Measurements from ENCODE around the gene CNDP2. TPM values are rescaled to one million over a fixed set of nuclear protein-coding genes. Genes with fewer than 3 reads are reported as not detected.
"Not testable (repeated sequence)": the region's sequence is repeated elsewhere in the genome, so short reads cannot be mapped to it uniquely, and the experiment has no call there.

The CNDP2 gene
- total and polyA plus RNA-seq, 4 donors, result 26.7 to 99.2 (median 74.2) TPM

GRCh38 chr18:74551452-74551851, 55.3 kb downstream of the CNDP2 start:
- Histone ChIP-seq H3K4me1 (ENCODE audit: control insufficient read depth in 1 of 2, insufficient read depth in 2 of 2, low read length in 2 of 2) (no peaks in the 10 kb centered on the region), H3K27ac (ENCODE audit: low read depth in 1 of 2, low read length in 2 of 2) (no peak overlapping the region), H3K9me3 (ENCODE audit: control insufficient read depth, low read length) (no peaks in the 10 kb centered on the region), H3K27me3 (ENCODE audit: control insufficient read depth in 1 of 2, insufficient read depth in 2 of 2, low read length in 1 of 2) (no peaks in the 10 kb centered on the region), H3K36me3 (ENCODE audit: control insufficient read depth in 1 of 2, insufficient read depth in 2 of 2, low read length in 1 of 2) (no peaks in the 10 kb centered on the region), H3K4me3 (ENCODE audit: low read length in 2 of 2) (no peak overlapping the region)
- intact Hi-C loops (cut with DNase I), result loop anchor here (2.0 to 5.0 kb wide), 2 partner anchors 199 to 353 kb away; no protein-coding TSS in a partner anchor
- DNase-seq (no peak), ATAC-seq (ENCODE audit: low FRiP score) (no peak)
- 36 to 45% methylated on average over 3 of the region's 3 CpGs for WGBS, 2 donors

DNA sequence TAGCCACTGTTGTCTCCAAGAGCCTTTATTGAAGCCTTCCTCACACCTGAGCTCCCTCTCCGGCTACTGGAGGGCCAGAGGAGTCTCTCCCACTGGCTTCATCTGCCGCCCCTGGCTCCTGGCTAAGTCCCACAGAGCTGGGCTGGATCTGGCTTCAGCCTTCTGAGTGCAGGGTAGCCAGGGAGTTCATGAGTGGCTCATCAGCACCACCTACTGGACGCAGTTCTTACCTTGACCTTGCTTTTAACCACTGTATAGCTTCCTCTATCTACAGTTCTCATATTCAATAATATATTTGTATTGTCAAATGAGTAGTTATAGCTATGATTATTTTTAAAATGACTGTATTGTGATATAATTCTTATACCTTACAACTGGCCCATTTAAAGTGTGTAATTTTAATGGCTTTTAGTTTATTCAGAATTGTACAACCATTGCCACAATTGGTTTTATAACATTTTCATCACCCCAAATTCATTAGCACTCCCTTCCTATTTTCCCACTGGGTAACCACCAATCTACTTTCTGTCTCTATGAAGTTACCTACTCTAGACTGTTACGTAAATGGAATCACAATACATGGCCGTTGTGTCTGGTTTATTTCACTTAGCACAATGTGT, 55.9 kb downstream of the CNDP2 start:
- DNase-seq, result peak; percentile 85 to 88
- intact Hi-C loops (cut with DNase I), result loop anchor here (2.0 to 5.0 kb wide), 3 partner anchors 200 to 355 kb away; no protein-coding TSS in a partner anchor
- WGBS, 2 donors, result 13 to 17% methylated on average over 5 of the region's 5 CpGs

DNA sequence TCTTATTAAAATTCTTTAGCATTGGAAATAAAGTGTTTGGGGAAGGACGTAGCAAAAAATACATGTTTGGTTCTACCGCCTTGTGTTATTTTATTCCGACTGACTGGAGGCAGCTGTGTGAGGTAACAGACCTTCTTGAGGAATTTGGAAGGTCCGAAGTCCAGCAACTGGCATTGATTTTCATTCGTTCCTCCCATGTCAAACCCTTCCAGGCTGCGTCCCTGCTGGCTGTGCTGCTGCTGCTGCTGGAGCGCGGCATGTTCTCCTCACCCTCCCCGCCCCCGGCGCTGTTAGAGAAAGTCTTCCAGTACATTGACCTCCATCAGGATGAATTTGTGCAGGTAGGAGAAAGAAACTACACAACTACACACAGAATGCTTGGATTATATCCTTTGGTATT, 60.0 kb downstream of the CNDP2 start:
- Histone ChIP-seq H3K4me3 (ENCODE audit: low read length in 2 of 2) (no peak overlapping the region), H3K9me3 (ENCODE audit: control insufficient read depth, low read length) (no peaks in the 10 kb centered on the region), H3K27me3 (ENCODE audit: control insufficient read depth in 1 of 2, insufficient read depth in 2 of 2, low read length in 1 of 2) (no peaks in the 10 kb centered on the region), H3K36me3 (ENCODE audit: control insufficient read depth in 1 of 2, insufficient read depth in 2 of 2, low read length in 1 of 2) (no peaks in the 10 kb centered on the region), H3K4me1 (ENCODE audit: control insufficient read depth in 1 of 2, insufficient read depth in 2 of 2, low read length in 2 of 2) (no peaks in the 10 kb centered on the region), H3K27ac (ENCODE audit: low read depth in 1 of 2, low read length in 2 of 2) (no peak overlapping the region)
- DNase-seq (no peak), ATAC-seq (ENCODE audit: low FRiP score) (no peak)
- 82 to 88% methylated on average over 11 of the region's 11 CpGs for WGBS, 2 donors
- intact Hi-C loops (cut with DNase I), result no loop called here

More for the DNA sequence above, 55.9 kb downstream of the CNDP2 start:
- no peaks in the 10 kb centered on the region for H3K4me1 ChIP-seq (ENCODE audit: control insufficient read depth in 1 of 2, insufficient read depth in 2 of 2, low read length in 2 of 2)
- H3K36me3 ChIP-seq (ENCODE audit: control insufficient read depth in 1 of 2, insufficient read depth in 2 of 2, low read length in 1 of 2), result no peaks in the 10 kb centered on the region
- no peak overlapping the region for H3K4me3 ChIP-seq (ENCODE audit: low read length in 2 of 2)
- H3K27me3 ChIP-seq (ENCODE audit: control insufficient read depth in 1 of 2, insufficient read depth in 2 of 2, low read length in 1 of 2), result no peaks in the 10 kb centered on the region
- ATAC-seq (ENCODE audit: low FRiP score), result peak; percentile 92
- H3K9me3 ChIP-seq (ENCODE audit: control insufficient read depth, low read length), result no peaks in the 10 kb centered on the region
- no peak overlapping the region for H3K27ac ChIP-seq (ENCODE audit: low read depth in 1 of 2, low read length in 2 of 2)

DNA sequence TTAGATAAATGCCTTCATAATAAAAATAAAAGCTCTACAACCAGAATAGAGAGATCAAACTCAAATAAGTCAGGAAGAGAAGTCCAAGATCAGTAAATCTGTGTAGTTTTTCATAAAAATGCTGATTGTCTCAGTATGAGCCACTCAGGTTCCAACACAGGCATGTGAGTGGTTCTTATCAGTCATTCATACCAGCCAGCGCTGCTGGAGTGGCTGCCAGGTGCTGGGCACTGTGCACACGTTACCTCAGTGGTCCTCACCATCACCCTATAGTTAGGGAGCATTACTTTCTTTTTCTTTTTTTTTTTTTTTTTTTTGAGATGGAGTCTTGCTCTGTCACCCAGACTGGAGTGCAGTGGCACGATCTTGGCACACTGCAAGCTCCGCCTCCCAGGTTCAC, 61.9 kb downstream of the CNDP2 start:
- Histone ChIP-seq H3K9me3 (ENCODE audit: control insufficient read depth, low read length) (no peaks in the 10 kb centered on the region), H3K4me3 (ENCODE audit: low read length in 2 of 2) (no peak overlapping the region), H3K4me1 (ENCODE audit: control insufficient read depth in 1 of 2, insufficient read depth in 2 of 2, low read length in 2 of 2) (no peaks in the 10 kb centered on the region), H3K27me3 (ENCODE audit: control insufficient read depth in 1 of 2, insufficient read depth in 2 of 2, low read length in 1 of 2) (no peaks in the 10 kb centered on the region), H3K36me3 (ENCODE audit: control insufficient read depth in 1 of 2, insufficient read depth in 2 of 2, low read length in 1 of 2) (no peaks in the 10 kb centered on the region), H3K27ac (ENCODE audit: low read depth in 1 of 2, low read length in 2 of 2) (no peak overlapping the region)
- ATAC-seq (ENCODE audit: low FRiP score) (no peak), DNase-seq (no peak)
- intact Hi-C loops (cut with DNase I), result no loop called here
- 66% methylated on average over 4 of the region's 4 CpGs for WGBS, 2 donors

GRCh38 chr18:74562131-74562730, 66.1 kb downstream of the CNDP2 start:
- no peak overlapping the region for H3K4me3 ChIP-seq (ENCODE audit: low read length in 2 of 2)
- intact Hi-C loops (cut with DNase I), result no loop called here
- no peaks in the 10 kb centered on the region for H3K9me3 ChIP-seq (ENCODE audit: control insufficient read depth, low read length)
- DNase-seq, result no peak
- no peaks in the 10 kb centered on the region for H3K36me3 ChIP-seq (ENCODE audit: control insufficient read depth in 1 of 2, insufficient read depth in 2 of 2, low read length in 1 of 2)
- H3K4me1 ChIP-seq (ENCODE audit: control insufficient read depth in 1 of 2, insufficient read depth in 2 of 2, low read length in 2 of 2), result no peaks in the 10 kb centered on the region
- H3K27me3 ChIP-seq (ENCODE audit: control insufficient read depth in 1 of 2, insufficient read depth in 2 of 2, low read length in 1 of 2), result no peaks in the 10 kb centered on the region
- no peak overlapping the region for H3K27ac ChIP-seq (ENCODE audit: low read depth in 1 of 2, low read length in 2 of 2)
- WGBS, 2 donors, result 76 to 81% methylated on average over 4 of the region's 4 CpGs
- no peak for ATAC-seq (ENCODE audit: low FRiP score)

- Histone ChIP-seq H3K27me3 (ENCODE audit: control insufficient read depth in 1 of 2, insufficient read depth in 2 of 2, low read length in 1 of 2) (no peaks in the 10 kb centered on the region), H3K4me3 (ENCODE audit: low read length in 2 of 2) (no peak overlapping the region), H3K4me1 (ENCODE audit: control insufficient read depth in 1 of 2, insufficient read depth in 2 of 2, low read length in 2 of 2) (no peaks in the 10 kb centered on the region), H3K27ac (ENCODE audit: low read depth in 1 of 2, low read length in 2 of 2) (no peak overlapping the region), H3K9me3 (ENCODE audit: control insufficient read depth, low read length) (no peaks in the 10 kb centered on the region), H3K36me3 (ENCODE audit: control insufficient read depth in 1 of 2, insufficient read depth in 2 of 2, low read length in 1 of 2) (no peaks in the 10 kb centered on the region)
- no peak for ATAC-seq (ENCODE audit: low FRiP score)
- DNase-seq, result no peak
- intact Hi-C loops (cut with DNase I), result no loop called here
- 67 to 88% methylated on average over 4 of the region's 4 CpGs for WGBS, 2 donors
Measured at GRCh38 chr18:74562775-74563174, 66.6 kb downstream of the CNDP2 start.

- Histone ChIP-seq H3K4me1 (ENCODE audit: control insufficient read depth in 1 of 2, insufficient read depth in 2 of 2, low read length in 2 of 2) (no peaks in the 10 kb centered on the region), H3K27ac (ENCODE audit: low read depth in 1 of 2, low read length in 2 of 2) (no peak overlapping the region), H3K36me3 (ENCODE audit: control insufficient read depth in 1 of 2, insufficient read depth in 2 of 2, low read length in 1 of 2) (no peaks in the 10 kb centered on the region), H3K27me3 (ENCODE audit: control insufficient read depth in 1 of 2, insufficient read depth in 2 of 2, low read length in 1 of 2) (no peaks in the 10 kb centered on the region), H3K4me3 (ENCODE audit: low read length in 2 of 2) (no peak overlapping the region), H3K9me3 (ENCODE audit: control insufficient read depth, low read length) (no peaks in the 10 kb centered on the region)
- intact Hi-C loops (cut with DNase I), result no loop called here
- 71 to 78% methylated on average over 3 of the region's 3 CpGs for WGBS, 2 donors
- no peak for DNase-seq
- no peak for ATAC-seq (ENCODE audit: low FRiP score)
Measured at GRCh38 chr18:74563999-74564398, 67.8 kb downstream of the CNDP2 start.

- H3K36me3 ChIP-seq (ENCODE audit: control insufficient read depth in 1 of 2, insufficient read depth in 2 of 2, low read length in 1 of 2); ATAC-seq (ENCODE audit: low FRiP score); intact Hi-C loops (cut with DNase I); H3K9me3 ChIP-seq (ENCODE audit: control insufficient read depth, low read length); H3K4me3 ChIP-seq (ENCODE audit: low read length in 2 of 2); H3K27ac ChIP-seq (ENCODE audit: low read depth in 1 of 2, low read length in 2 of 2); H3K4me1 ChIP-seq (ENCODE audit: control insufficient read depth in 1 of 2, insufficient read depth in 2 of 2, low read length in 2 of 2); DNase-seq; H3K27me3 ChIP-seq (ENCODE audit: control insufficient read depth in 1 of 2, insufficient read depth in 2 of 2, low read length in 1 of 2): not testable (repeated sequence)
- WGBS, 2 donors, result 90 to 93% methylated on average over 1 of the region's 1 CpG
Measured at GRCh38 chr18:74565164-74565563, 69.0 kb downstream of the CNDP2 start.

DNA sequence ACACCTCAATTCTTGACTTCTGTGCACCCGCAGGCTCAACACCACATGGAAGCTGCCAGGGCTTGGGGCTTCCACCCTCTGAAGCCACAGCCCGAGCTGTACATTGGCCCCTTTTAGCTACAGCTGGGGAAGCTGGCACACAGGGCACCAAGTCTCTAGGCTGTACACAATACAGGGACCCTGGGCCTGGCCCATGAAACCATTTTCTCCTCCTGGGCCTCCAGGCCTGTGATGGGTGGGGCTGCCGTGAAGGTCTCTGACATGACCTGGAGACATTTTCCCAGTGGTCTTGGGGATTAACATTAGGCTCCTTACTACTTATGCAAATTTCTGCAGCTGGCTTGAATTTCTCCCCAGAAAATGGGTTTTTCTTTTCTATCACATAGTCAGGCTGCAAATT, 69.8 kb downstream of the CNDP2 start:
- H3K4me3 ChIP-seq (ENCODE audit: low read length in 2 of 2); H3K4me1 ChIP-seq (ENCODE audit: control insufficient read depth in 1 of 2, insufficient read depth in 2 of 2, low read length in 2 of 2); ATAC-seq (ENCODE audit: low FRiP score); H3K9me3 ChIP-seq (ENCODE audit: control insufficient read depth, low read length); intact Hi-C loops (cut with DNase I); H3K36me3 ChIP-seq (ENCODE audit: control insufficient read depth in 1 of 2, insufficient read depth in 2 of 2, low read length in 1 of 2); H3K27ac ChIP-seq (ENCODE audit: low read depth in 1 of 2, low read length in 2 of 2); H3K27me3 ChIP-seq (ENCODE audit: control insufficient read depth in 1 of 2, insufficient read depth in 2 of 2, low read length in 1 of 2); DNase-seq: not testable (repeated sequence)
- WGBS, 2 donors, result 65 to 76% methylated on average over 3 of the region's 3 CpGs
